Natural killer cell (primary cell): ENCODE results near the gene SHISAL2A. TPM values are rescaled to one million over a fixed set of nuclear protein-coding genes. Genes with fewer than 3 reads are reported as not detected.

Experiments used
- ATAC-seq, 3 donors: fragments of 150-1000 bp in 2 of 3; fragments of 200-7000 bp in 1 of 3; cut with Tn5 transposase; 1 replicate in 1 of 3; 2 replicates in 2 of 3; pipeline ENCODE4 v1.10.0; 2021; ENCODE audit warnings: mild to moderate bottlenecking in 2 of 3, moderate library complexity in 2 of 3
- DNase-seq, 2 donors: peaks; one replicate each; pipeline versions ENCODE4 v3.0.0 to v3.0.0-alpha.2; 2013 to 2021; ENCODE audit warnings: mixed read lengths in 1 of 2
- H3K27ac ChIP-seq: one replicate; pipeline ENCODE4 v1.5.1; 2013; ENCODE audit warnings: mild to moderate bottlenecking, low read length
- H3K27me3 ChIP-seq: one replicate; pipeline ENCODE4 v1.6.1; 2013; ENCODE audit warnings: low read length; ENCODE audit not compliant: control insufficient read depth, insufficient read depth
- H3K36me3 ChIP-seq: one replicate; pipeline ENCODE4 v1.6.1; 2013; ENCODE audit warnings: low read length; ENCODE audit not compliant: control insufficient read depth, insufficient read depth
- H3K4me1 ChIP-seq: one replicate; pipeline ENCODE4 v1.6.1; 2013; ENCODE audit warnings: low read length; ENCODE audit not compliant: control insufficient read depth, insufficient read depth
- H3K4me3 ChIP-seq: one replicate; pipeline ENCODE4 v1.5.1; 2013; ENCODE audit warnings: low read length
- H3K9me3 ChIP-seq: one replicate; pipeline ENCODE4 v1.6.1; 2013; ENCODE audit warnings: low read length; ENCODE audit not compliant: control insufficient read depth, insufficient read depth
- H3K27ac Mint-ChIP-seq, 2 donors: one replicate each; pipeline ENCODE4 v1.8.0; 2022; ENCODE audit warnings: mild to moderate bottlenecking in 2 of 2, mixed read lengths in 2 of 2, moderate library complexity in 1 of 2
- H3K27me3 Mint-ChIP-seq, 2 donors: one replicate each; pipeline ENCODE4 v1.8.0; 2022; ENCODE audit warnings: low read depth in 2 of 2, mixed read lengths in 2 of 2
- H3K36me3 Mint-ChIP-seq: one replicate; pipeline ENCODE4 v1.8.0; 2022; ENCODE audit warnings: mixed read lengths
- H3K4me1 Mint-ChIP-seq, 2 donors: one replicate each; pipeline ENCODE4 v1.8.0; 2022; ENCODE audit warnings: mixed read lengths in 2 of 2
- H3K4me3 Mint-ChIP-seq: one replicate; pipeline ENCODE4 v1.8.0; 2022; ENCODE audit warnings: mild to moderate bottlenecking, moderate library complexity, mixed read lengths
- H3K9me3 Mint-ChIP-seq, 2 donors: one replicate each; pipeline ENCODE4 v1.8.0; 2022; ENCODE audit warnings: mixed read lengths in 2 of 2
- CTCF ChIP-seq: fragments of 200-600 bp; IDR thresholded peaks from one replicate; pipeline ENCODE4 v1.8.0; 2022; ENCODE audit warnings: antibody characterized with exemption
- WGBS: methylation state at CpG from one replicate; pipeline ENCODE4 v1.1.7; 2013; ENCODE audit warnings: missing lambda C conversion rate; ENCODE audit not compliant: insufficient coverage; 5-methylcytosine and 5-hydroxymethylcytosine counted together
- intact Hi-C: fragments of 100-400 bp; cut with micrococcal nuclease; formaldehyde crosslinking; loops from one replicate; pipeline ENCODE4 v1.14.2; 2022
- total RNA-seq, 4 donors: library from RNA; stranded (reverse); fragments of 120-200 nt in 1 of 4; gene quantifications; one replicate each; pipeline versions ENCODE4 v1.2.3 to v1.2.4, GENCODE V29; 2013 to 2022

Gene SHISAL2A
- total RNA-seq, 3 donors from 2014 or later (not counting 1 experiment from before 2014, with no cell fraction given), result 14.0 to 31.4 (median 16.2) TPM

DNA sequence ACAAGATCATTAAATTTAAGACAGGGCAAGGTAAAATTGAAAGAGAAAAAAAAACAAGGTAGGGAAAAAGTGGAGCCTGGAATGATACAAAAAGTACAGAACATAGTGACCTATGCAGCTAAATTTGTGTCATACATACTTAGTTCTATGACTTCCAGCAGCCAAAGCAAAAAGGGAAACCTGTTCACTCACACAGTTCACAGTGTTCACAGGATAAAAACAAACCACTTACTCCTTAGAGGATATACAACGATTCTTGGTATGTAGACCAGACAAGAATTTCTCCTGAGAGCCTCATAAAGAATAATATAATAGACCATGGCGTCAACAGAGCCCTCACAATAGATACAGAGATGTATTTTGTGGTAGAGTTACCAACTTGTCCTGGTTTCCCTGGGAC is 37.6 kb downstream of the SHISAL2A start:
- H3K27ac Mint-ChIP-seq, result no peak overlapping the region
- no peaks in the 10 kb centered on the region for H3K9me3 Mint-ChIP-seq
- no peaks in the 10 kb centered on the region for H3K36me3 Mint-ChIP-seq
- no peak overlapping the region for H3K27ac ChIP-seq
- no peak for TF ChIP-seq CTCF
- H3K4me3 Mint-ChIP-seq, result no peak overlapping the region
- H3K27me3 ChIP-seq, result no peaks in the 10 kb centered on the region
- DNase-seq (no peak), ATAC-seq (no peak)
- no peaks in the 10 kb centered on the region for H3K9me3 ChIP-seq
- peaks cover 28% of the 10 kb centered on the region for H3K36me3 ChIP-seq
- WGBS, result 92% methylated on average over 1 of the region's 2 CpGs
- no peaks in the 10 kb centered on the region for H3K27me3 Mint-ChIP-seq
- H3K4me3 ChIP-seq, result no peak overlapping the region
- peaks cover 7 to 11% of the 10 kb centered on the region in 2 donors for H3K4me1 Mint-ChIP-seq
- no peaks in the 10 kb centered on the region for H3K4me1 ChIP-seq
- intact Hi-C loops, result no loop called here

- no peak for TF ChIP-seq CTCF
- no peaks in the 10 kb centered on the region for H3K4me1 ChIP-seq
- ATAC-seq, result no peak
- Mint-ChIP-seq H3K36me3 (no peaks in the 10 kb centered on the region), H3K4me1 (peaks cover 6 to 7% of the 10 kb centered on the region in 2 donors), H3K27me3 (no peaks in the 10 kb centered on the region), H3K9me3 (no peaks in the 10 kb centered on the region), H3K27ac (no peak overlapping the region), H3K4me3 (no peak overlapping the region)
- DNase-seq, result no peak
- H3K9me3 ChIP-seq, result no peaks in the 10 kb centered on the region
- H3K27ac ChIP-seq, result no peak overlapping the region
- intact Hi-C loops, result no loop called here
- H3K36me3 ChIP-seq, result peaks cover 32% of the 10 kb centered on the region
- no peak overlapping the region for H3K4me3 ChIP-seq
- WGBS, result 57% methylated on average over 1 of the region's 1 CpG
- H3K27me3 ChIP-seq, result no peaks in the 10 kb centered on the region
These were observed 40.0 kb downstream of the SHISAL2A start for GRCh38 chr1:52672946-52673345.

GRCh38 chr1:52673513-52673912 is 40.5 kb downstream of the SHISAL2A start:
- Mint-ChIP-seq H3K4me3 (no peak overlapping the region), H3K4me1 (peaks cover 6 to 7% of the 10 kb centered on the region in 2 donors), H3K36me3 (no peaks in the 10 kb centered on the region), H3K9me3 (no peaks in the 10 kb centered on the region), H3K27ac (no peak overlapping the region), H3K27me3 (no peaks in the 10 kb centered on the region)
- Histone ChIP-seq H3K4me1 (no peaks in the 10 kb centered on the region), H3K4me3 (no peak overlapping the region), H3K27me3 (no peaks in the 10 kb centered on the region), H3K9me3 (no peaks in the 10 kb centered on the region), H3K36me3 (peaks cover 26% of the 10 kb centered on the region), H3K27ac (no peak overlapping the region)
- no peak for TF ChIP-seq CTCF
- ATAC-seq, result no peak
- no peak for DNase-seq
- 95% methylated on average over 3 of the region's 4 CpGs for WGBS
- intact Hi-C loops, result no loop called here
